DND-41 (cell line): ENCODE results near the gene CLEC5A.

Experiments used
- ATAC-seq: fragments of 200-7000 bp; cut with Tn5 transposase; 3 replicates; pipeline ENCODE4 v1.9.1; 2021; ENCODE audit warnings: low read depth; ENCODE audit not compliant: insufficient read depth
- DNase-seq: peaks from one replicate; pipeline ENCODE4 v3.0.0-alpha.2; 2020
- H2AFZ ChIP-seq: 2 replicates; pipeline ENCODE4 v1.6.0; 2012; ENCODE audit warnings: low read depth, low read length
- H3K27ac ChIP-seq: 2 replicates; pipeline ENCODE4 v1.5.1; 2012; ENCODE audit warnings: low read length, inconsistent platforms
- H3K27me3 ChIP-seq: fragments of 200-600 bp; sonication (generic); 2 replicates; pipeline ENCODE4 v1.6.0; 2012; ENCODE audit warnings: low read length, mild to moderate bottlenecking, inconsistent platforms; ENCODE audit not compliant: insufficient read depth, poor library complexity
- H3K36me3 ChIP-seq: 2 replicates; pipeline ENCODE4 v1.5.1; 2012; ENCODE audit warnings: low read length, inconsistent platforms; ENCODE audit not compliant: insufficient read depth
- H3K4me1 ChIP-seq: 2 replicates; pipeline ENCODE4 v1.5.1; 2012; ENCODE audit warnings: mild to moderate bottlenecking, low read length; ENCODE audit not compliant: insufficient read depth
- H3K4me2 ChIP-seq: 2 replicates; pipeline ENCODE4 v1.6.0; 2012; ENCODE audit warnings: mild to moderate bottlenecking, moderate library complexity, low read length, inconsistent platforms; ENCODE audit not compliant: insufficient read depth
- H3K4me3 ChIP-seq, 2 experiments: fragments of 200-600 bp in 1 of 2; shearing (Covaris generic) in 1 of 2; 2 replicates each; pipeline ENCODE4 v1.5.1; 2012 to 2016; ENCODE audit warnings: inconsistent platforms in 2 of 2, low read length in 2 of 2, mild to moderate bottlenecking in 2 of 2, low read depth in 1 of 2, moderate library complexity in 1 of 2
- H3K79me2 ChIP-seq: 2 replicates; pipeline ENCODE4 v1.6.0; 2012; ENCODE audit warnings: low read length, inconsistent platforms; ENCODE audit not compliant: insufficient read depth
- H3K9ac ChIP-seq: 2 replicates; pipeline ENCODE4 v1.6.0; 2012; ENCODE audit warnings: low read depth, mild to moderate bottlenecking, inconsistent platforms, low read length, moderate library complexity
- H3K9me3 ChIP-seq: 2 replicates; pipeline ENCODE4 v1.5.1; 2012; ENCODE audit warnings: low read length, moderate library complexity, mild to moderate bottlenecking, inconsistent platforms; ENCODE audit not compliant: insufficient read depth, severe bottlenecking
- H4K20me1 ChIP-seq: 2 replicates; pipeline ENCODE4 v1.6.0; 2012; ENCODE audit warnings: low read length; ENCODE audit not compliant: insufficient read depth
- EZH2 ChIP-seq: IDR thresholded peaks from 3 replicates; pipeline ENCODE4 v1.6.1; 2012; ENCODE audit warnings: borderline replicate concordance, low read depth, mild to moderate bottlenecking, moderate library complexity, low read length, inconsistent platforms; ENCODE audit not compliant: severe bottlenecking
- TF ChIP-seq, protein P1 (sequence below): IDR thresholded peaks from 2 replicates; pipeline ENCODE4 v1.5.1; 2012; ENCODE audit warnings: borderline replicate concordance, low read length, moderate library complexity, mild to moderate bottlenecking; ENCODE audit not compliant: poor library complexity, severe bottlenecking; ENCODE audit errors: extremely low read depth

Gene CLEC5A

DNA sequence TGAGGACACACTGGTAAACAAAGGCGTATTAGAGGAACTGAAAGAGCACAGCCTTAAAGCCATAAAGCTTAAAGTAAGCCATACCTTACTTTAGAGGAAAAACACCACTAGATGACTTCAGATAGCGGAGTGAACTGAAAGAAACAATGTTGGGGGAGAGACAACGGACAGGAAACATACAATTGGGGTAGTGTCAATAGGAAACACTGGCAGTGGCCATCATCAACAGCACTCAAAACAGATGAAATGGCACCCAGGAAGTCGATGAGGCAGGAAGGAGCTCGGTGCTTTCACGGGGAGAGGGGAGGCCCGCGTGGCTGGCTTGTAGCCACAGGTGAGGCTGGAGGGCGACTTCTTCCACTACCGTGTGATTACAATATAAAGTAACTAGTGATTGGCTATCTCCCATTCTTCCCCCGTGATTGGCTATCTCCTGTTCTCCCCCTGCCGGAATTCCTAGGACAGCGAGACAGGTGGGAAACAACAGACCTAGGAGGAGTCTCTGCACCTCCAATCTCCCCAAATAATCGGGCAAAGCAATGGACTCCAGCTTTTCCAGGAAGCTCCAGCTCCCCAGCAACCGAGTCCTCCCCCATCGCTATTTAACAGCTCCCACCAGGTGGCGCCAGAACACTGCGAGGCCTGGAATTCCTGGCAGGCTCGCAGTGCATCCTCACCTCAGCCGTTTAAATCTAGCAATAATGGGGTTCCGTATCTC is 29.2 kb upstream of the CLEC5A start:
- ATAC-seq: peak; percentile 88
- Histone ChIP-seq H3K27me3 (no peaks in the 10 kb centered on the region), H3K9ac (peak overlapping the region; percentile 35), H2AFZ (peak overlapping the region; percentile 88), H3K79me2 (no peaks in the 10 kb centered on the region), H3K4me2 (peak overlapping the region; percentile 72), H4K20me1 (no peaks in the 10 kb centered on the region), H3K9me3 (no peaks in the 10 kb centered on the region), H3K4me1 (peaks cover 11% of the 10 kb centered on the region), H3K4me3 (peak overlapping the region in 1 of 2 experiments; percentile 56; a peak in 2 of 4 replicates), H3K27ac (no peak overlapping the region), H3K36me3 (no peaks in the 10 kb centered on the region)
- peak; percentile 72 for DNase-seq
- TF ChIP-seq, protein P1, sequence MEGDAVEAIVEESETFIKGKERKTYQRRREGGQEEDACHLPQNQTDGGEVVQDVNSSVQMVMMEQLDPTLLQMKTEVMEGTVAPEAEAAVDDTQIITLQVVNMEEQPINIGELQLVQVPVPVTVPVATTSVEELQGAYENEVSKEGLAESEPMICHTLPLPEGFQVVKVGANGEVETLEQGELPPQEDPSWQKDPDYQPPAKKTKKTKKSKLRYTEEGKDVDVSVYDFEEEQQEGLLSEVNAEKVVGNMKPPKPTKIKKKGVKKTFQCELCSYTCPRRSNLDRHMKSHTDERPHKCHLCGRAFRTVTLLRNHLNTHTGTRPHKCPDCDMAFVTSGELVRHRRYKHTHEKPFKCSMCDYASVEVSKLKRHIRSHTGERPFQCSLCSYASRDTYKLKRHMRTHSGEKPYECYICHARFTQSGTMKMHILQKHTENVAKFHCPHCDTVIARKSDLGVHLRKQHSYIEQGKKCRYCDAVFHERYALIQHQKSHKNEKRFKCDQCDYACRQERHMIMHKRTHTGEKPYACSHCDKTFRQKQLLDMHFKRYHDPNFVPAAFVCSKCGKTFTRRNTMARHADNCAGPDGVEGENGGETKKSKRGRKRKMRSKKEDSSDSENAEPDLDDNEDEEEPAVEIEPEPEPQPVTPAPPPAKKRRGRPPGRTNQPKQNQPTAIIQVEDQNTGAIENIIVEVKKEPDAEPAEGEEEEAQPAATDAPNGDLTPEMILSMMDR: peak; percentile 95
- no peak for TF ChIP-seq EZH2

DNA sequence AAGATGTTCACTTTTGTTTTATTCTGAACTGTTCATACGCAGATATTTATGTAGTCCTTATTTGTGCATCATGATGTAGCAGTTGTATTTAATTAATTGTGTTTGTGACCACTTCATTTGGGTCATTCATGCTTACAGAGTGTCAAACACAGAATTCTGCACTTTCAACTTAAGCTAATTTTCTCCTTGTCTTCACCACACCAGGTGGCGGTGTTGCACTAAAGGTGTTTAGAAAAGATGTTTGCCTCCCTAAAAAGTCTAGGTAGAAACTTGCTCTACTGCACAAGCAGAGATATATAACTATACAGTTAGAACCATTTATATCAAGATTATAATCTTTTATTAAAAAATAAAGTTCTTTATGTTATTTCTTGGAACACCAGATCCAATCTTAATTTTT is 28.1 kb upstream of the CLEC5A start:
- H3K9me3 ChIP-seq: no peaks in the 10 kb centered on the region
- H3K4me1 ChIP-seq: peaks cover 11% of the 10 kb centered on the region
- H3K4me2 ChIP-seq: no peak overlapping the region
- H3K36me3 ChIP-seq: no peaks in the 10 kb centered on the region
- peak; percentile 15 for DNase-seq
- H3K79me2 ChIP-seq: no peaks in the 10 kb centered on the region
- H2AFZ ChIP-seq: no peak overlapping the region
- no peak overlapping the region for H3K4me3 ChIP-seq
- H3K9ac ChIP-seq: no peak overlapping the region
- H3K27me3 ChIP-seq: no peaks in the 10 kb centered on the region
- no peak for ATAC-seq
- TF ChIP-seq, protein P1: peak; percentile 39
- TF ChIP-seq EZH2: no peak
- H4K20me1 ChIP-seq: no peaks in the 10 kb centered on the region
- no peak overlapping the region for H3K27ac ChIP-seq

DNA sequence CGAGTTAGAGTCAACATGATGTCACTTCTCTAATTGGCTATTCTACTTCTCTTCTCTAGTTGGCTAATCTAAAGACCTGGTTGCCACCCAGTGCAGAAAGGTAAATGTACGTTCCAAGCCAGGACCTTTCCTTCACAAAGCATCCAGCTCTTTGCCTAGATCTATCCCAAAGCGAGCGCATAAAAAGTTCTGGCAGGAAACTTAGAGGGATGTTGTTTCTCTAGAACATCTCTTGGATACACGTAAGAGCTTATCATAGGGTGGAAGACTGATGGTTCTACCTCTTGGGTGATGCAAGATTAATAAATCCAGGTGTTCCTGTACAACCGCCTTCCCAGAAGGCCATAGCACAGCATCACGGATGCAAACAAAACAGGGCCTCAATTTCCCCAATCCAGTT is 26.9 kb upstream of the CLEC5A start, which contains the start of gene TAS2R38:
TSS of gene TAS2R38 (minus strand) at position 101 of the 400 bp plus-strand sequence. CDS start at position 17, 84 bp downstream.
- ATAC-seq (no peak), DNase-seq (no peak)
- Histone ChIP-seq H3K9ac (no peak within 1 kb of the TSS), H3K27ac (no peak within 1 kb of the TSS), H4K20me1 (no peaks in the 10 kb centered on the region), H3K79me2 (no peaks in the 10 kb centered on the region), H3K27me3 (no peaks in the 10 kb centered on the region), H3K4me3 (no peak within 1 kb of the TSS), H3K36me3 (no peaks in the 10 kb centered on the region), H3K4me1 (peaks cover 11% of the 10 kb centered on the region), H3K9me3 (no peaks in the 10 kb centered on the region), H3K4me2 (no peak within 1 kb of the TSS), H2AFZ (no peak within 1 kb of the TSS)
- no peak for TF ChIP-seq EZH2
- TF ChIP-seq, protein P1: no peak
